Motor neuron (in vitro differentiated cells): Measurements from ENCODE around the gene LY6G5C. TPM values are rescaled to one million over a fixed set of nuclear protein-coding genes. Genes with fewer than 3 reads are reported as not detected.

Experiments
- ATAC-seq, 8 experiments: fragments of 200-7000 bp; cut with Tn5 transposase; replicated peaks in 6 of 8; 2 replicates each; pipeline ENCODE4 v1.8.0; 2021; ENCODE audit warnings: mild to moderate bottlenecking in 8 of 8, moderate library complexity in 8 of 8
- H3K27ac ChIP-seq, 2 donors: fragments of 250-450 bp; sonication (Bioruptor Pico); 2 replicates each; pipeline ENCODE4 v1.9.0; 2021; ENCODE audit warnings: antibody characterized with exemption in 2 of 2, mild to moderate bottlenecking in 2 of 2, moderate library complexity in 1 of 2
- H3K4me1 ChIP-seq, 2 donors: fragments of 250-450 bp; sonication (Bioruptor Pico); replicated peaks in 1 of 2; 2 replicates each; pipeline ENCODE4 v1.6.1; 2021; ENCODE audit warnings: antibody characterized with exemption in 2 of 2, mild to moderate bottlenecking in 2 of 2, moderate library complexity in 1 of 2
- H3K4me3 ChIP-seq, 5 donors: fragments of 250-450 bp; sonication (Bioruptor Pico); 2 replicates each; pipeline ENCODE4 v1.9.0; 2021; ENCODE audit warnings: antibody characterized with exemption in 5 of 5, mild to moderate bottlenecking in 5 of 5, moderate library complexity in 4 of 5
- WGBS, 10 experiments: fragments of 450-650 bp; shearing (Covaris generic); methylation state at CpG; one replicate each; pipeline ENCODE4 v1.0.0; 2022; 5-methylcytosine and 5-hydroxymethylcytosine counted together
- in situ Hi-C, 9 experiments: fragments of 400-800 bp; cut with MboI; loops; one replicate each; pipeline ENCODE4 v1.15.0; 2021; ENCODE audit warnings: low sequenced_read_pairs in 9 of 9, low pct_unique_long_range_greater_than_20kb in 2 of 9; ENCODE audit not compliant: unreplicated experiment in 9 of 9
- total RNA-seq, 8 experiments: library from RNA; unstranded; fragments of 300-600 nt; gene quantifications; 2 replicates each; pipeline versions ENCODE4 v1.2.3 to v1.2.4, GENCODE V29; 2022

Gene LY6G5C
- total RNA-seq, 8 experiments from 2014 or later: 1.3 to 7.1 (median 2.8) TPM

- Histone ChIP-seq H3K4me3 (no peak overlapping the region), H3K27ac (no peak overlapping the region), H3K4me1 (no peaks in the 10 kb centered on the region)
- 61 to 100% (median 86%) methylated on average over 1 to 7 of the region's 9 CpGs; no CpG with 5 or more reads in 1 of the 10 experiments for WGBS, 10 experiments
- in situ Hi-C loops: loop anchor here in 1 of 9 experiments (25.0 kb wide), 1 partner anchor 269 kb away; the partner anchor contains the start of genes DXO, NELFE and SKIC2
- ATAC-seq: no peak
Observed at GRCh38 chr6:31692886-31693285, 12.0 kb upstream of the LY6G5C start.

- Histone ChIP-seq H3K4me3 (no peak overlapping the region), H3K4me1 (no peaks in the 10 kb centered on the region), H3K27ac (no peak overlapping the region)
- ATAC-seq: no peak
- 73 to 100% (median 90%) methylated on average over 1 to 3 of the region's 4 CpGs; no CpG with 5 or more reads in 2 of the 10 experiments for WGBS, 10 experiments
- in situ Hi-C loops: loop anchor here in 1 of 9 experiments (25.0 kb wide), 1 partner anchor 270 kb away; the partner anchor contains the start of genes DXO, NELFE and SKIC2
Observed at GRCh38 chr6:31692353-31692752, 11.5 kb upstream of the LY6G5C start.

GRCh38 chr6:31691564-31692108 is 10.8 kb upstream of the LY6G5C start:
- no peak for ATAC-seq
- Histone ChIP-seq H3K4me3 (no peak overlapping the region), H3K4me1 (no peaks in the 10 kb centered on the region), H3K27ac (no peak overlapping the region)
- in situ Hi-C loops: loop anchor here in 1 of 9 experiments (25.0 kb wide), 1 partner anchor 271 kb away; the partner anchor contains the start of genes DXO, NELFE and SKIC2
- 100% methylated on average over 1 to 3 of the region's 12 CpGs; no CpG with 5 or more reads in 8 of the 10 experiments for WGBS, 10 experiments

DNA sequence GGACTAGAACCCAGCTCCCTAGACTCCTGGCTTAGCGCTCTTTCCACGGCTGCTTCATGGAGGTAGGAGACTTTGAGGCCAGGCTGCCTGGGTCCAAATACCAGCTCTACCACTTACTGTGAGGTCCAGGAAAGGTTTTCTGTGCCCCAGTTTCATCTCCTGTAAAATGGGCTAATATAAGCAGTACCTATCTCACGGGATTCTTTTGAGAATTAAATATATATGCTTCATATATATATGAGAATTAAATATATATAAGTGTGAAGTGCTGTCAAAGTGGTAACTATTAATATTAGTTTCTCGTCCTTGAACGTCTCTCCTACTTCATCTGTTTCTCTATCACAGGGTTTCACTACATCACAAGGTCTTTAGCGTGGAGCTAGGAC is 10.2 kb upstream of the LY6G5C start:
- Histone ChIP-seq H3K4me3 (no peak overlapping the region), H3K27ac (no peak overlapping the region), H3K4me1 (no peaks in the 10 kb centered on the region)
- WGBS, 10 experiments: 67 to 100% (median 100%) methylated on average over 1 to 5 of the region's 6 CpGs; no CpG with 5 or more reads in 3 of the 10 experiments
- in situ Hi-C loops: loop anchor here in 1 of 9 experiments (25.0 kb wide), 1 partner anchor 271 kb away; the partner anchor contains the start of genes DXO, NELFE and SKIC2
- ATAC-seq: no peak

DNA sequence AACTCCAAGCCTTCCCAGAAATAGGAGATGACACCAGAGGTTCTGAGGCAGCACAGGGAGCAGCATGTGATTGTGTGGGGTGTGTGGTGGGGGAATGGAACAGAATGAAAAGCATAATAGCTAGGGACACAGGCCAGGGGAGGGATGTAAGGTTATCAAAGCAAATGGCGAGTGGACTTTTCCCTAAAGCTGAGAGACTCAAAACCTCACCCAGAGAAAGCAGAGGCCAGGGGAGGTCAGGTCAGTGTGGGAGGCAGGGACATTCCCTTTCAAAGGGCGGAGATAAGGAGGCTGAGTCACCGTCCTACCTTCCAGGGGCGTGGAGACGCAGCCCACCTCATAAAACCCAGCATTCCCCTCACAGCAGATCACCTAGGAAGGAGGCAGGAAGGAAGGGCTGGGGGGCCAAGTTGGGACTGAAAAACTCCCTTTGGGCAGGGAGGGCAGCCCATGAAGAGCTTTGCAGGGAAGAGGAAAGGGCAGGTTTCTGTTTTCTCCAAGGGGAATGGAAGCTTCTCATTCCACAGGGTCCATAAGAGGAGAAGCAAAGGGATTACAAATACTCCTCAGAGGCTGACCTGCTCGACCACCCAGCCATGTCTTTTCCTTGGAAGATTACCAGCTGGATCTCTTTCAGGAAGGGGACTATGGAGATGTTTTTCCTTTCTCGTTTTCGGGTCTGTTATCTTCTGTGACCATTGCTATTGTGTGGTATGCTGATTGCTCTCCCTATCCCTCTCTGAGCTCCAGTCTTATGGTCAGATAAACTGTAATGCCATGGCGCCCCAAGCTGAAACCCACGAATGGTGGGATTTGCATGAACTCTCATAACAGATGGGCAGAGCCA is 9.6 kb upstream of the LY6G5C start:
- Histone ChIP-seq H3K4me1 (no peaks in the 10 kb centered on the region), H3K4me3 (no peak overlapping the region), H3K27ac (no peak overlapping the region)
- ATAC-seq: peak in 1 of 8 experiments; percentile 24
- in situ Hi-C loops: loop anchor here in 1 of 9 experiments (25.0 kb wide), 1 partner anchor 272 kb away; the partner anchor contains the start of genes DXO, NELFE and SKIC2
- 20 to 95% (median 81%) methylated on average over 1 to 7 of the region's 10 CpGs; no CpG with 5 or more reads in 3 of the 10 experiments for WGBS, 10 experiments

- WGBS, 10 experiments: 40 to 100% (median 94%) methylated on average over 1 to 3 of the region's 11 CpGs; no CpG with 5 or more reads in 4 of the 10 experiments
- no peak overlapping the region for H3K4me3 ChIP-seq
- in situ Hi-C loops: loop anchor here in 1 of 9 experiments (25.0 kb wide), 1 partner anchor 273 kb away; the partner anchor contains the start of genes DXO, NELFE and SKIC2
- ATAC-seq: peak in 1 of 8 experiments; percentile 59
- no peaks in the 10 kb centered on the region for H3K4me1 ChIP-seq
- H3K27ac ChIP-seq: no peak overlapping the region
Observed at GRCh38 chr6:31689249-31690110, 8.6 kb upstream of the LY6G5C start.

GRCh38 chr6:31687860-31688693 is 7.2 kb upstream of the LY6G5C start:
- H3K4me3 ChIP-seq: no peak overlapping the region
- ATAC-seq: no peak
- H3K4me1 ChIP-seq: peaks cover 11% of the 10 kb centered on the region in 2 donors
- in situ Hi-C loops: loop anchor here in 1 of 9 experiments (25.0 kb wide), 1 partner anchor 274 kb away; the partner anchor contains the start of genes DXO, NELFE and SKIC2
- WGBS, 10 experiments: 65 to 100% (median 90%) methylated on average over 1 to 6 of the region's 14 CpGs; no CpG with 5 or more reads in 3 of the 10 experiments
- no peak overlapping the region for H3K27ac ChIP-seq

- Histone ChIP-seq H3K4me1 (peaks cover 14 to 17% of the 10 kb centered on the region in 2 donors), H3K4me3 (no peak overlapping the region), H3K27ac (no peak overlapping the region)
- ATAC-seq: no peak
- 67 to 100% methylated on average over 1 to 3 of the region's 8 CpGs; no CpG with 5 or more reads in 8 of the 10 experiments for WGBS, 10 experiments
- in situ Hi-C loops: loop anchor here in 1 of 9 experiments (25.0 kb wide), 1 partner anchor 275 kb away; the partner anchor contains the start of genes DXO, NELFE and SKIC2
Observed at GRCh38 chr6:31687321-31687720, 6.5 kb upstream of the LY6G5C start.

DNA sequence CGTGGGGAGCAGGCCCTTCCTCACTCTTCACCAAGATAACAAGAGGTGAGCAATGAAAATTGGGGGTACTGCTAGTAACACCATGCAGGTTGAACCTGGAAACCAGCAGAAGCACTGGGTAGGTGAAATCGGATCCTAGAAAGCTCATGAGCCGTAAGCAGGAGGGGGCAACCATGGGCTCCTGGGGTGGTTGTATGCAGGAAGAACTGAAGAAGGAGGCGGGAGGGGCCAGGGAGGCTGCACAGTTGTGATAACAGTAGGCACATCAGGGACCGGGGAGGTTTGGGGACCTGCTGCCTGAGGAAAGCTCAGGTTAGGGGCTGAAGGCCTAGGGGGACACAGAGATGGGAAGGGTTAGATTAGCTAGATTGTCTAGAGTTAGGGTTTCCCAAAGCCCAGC is 5.6 kb upstream of the LY6G5C start:
- Histone ChIP-seq H3K27ac (no peak overlapping the region), H3K4me3 (no peak overlapping the region), H3K4me1 (peaks cover 15 to 17% of the 10 kb centered on the region in 2 donors)
- ATAC-seq: no peak
- WGBS, 10 experiments: 0 to 100% (median 71%) methylated on average over 1 to 3 of the region's 5 CpGs; no CpG with 5 or more reads in 7 of the 10 experiments
- in situ Hi-C loops: loop anchor here in 1 of 9 experiments (25.0 kb wide), 1 partner anchor 276 kb away; the partner anchor contains the start of genes DXO, NELFE and SKIC2

DNA sequence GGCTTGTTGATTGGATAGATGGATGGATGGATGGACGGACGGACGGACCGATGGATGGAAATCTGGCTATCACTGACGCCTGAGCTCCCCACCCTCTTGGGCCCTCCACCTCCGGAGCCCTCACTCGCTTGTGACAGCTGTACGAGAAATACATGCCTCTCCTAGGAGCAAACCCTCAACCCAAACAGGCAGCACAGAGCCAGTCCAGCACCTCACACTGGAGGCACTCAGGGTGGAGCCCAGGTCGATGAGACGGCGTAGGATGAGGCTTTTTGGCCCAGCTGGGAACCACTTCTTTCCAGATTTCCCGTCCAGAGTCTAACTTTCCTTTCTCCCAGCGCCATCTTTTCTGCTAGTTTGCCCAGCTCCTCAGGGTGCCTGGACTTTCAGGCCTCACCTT is 2.7 kb upstream of the LY6G5C start:
- WGBS, 10 experiments: 37 to 90% (median 57%) methylated on average over 1 to 11 of the region's 13 CpGs; no CpG with 5 or more reads in 3 of the 10 experiments
- H3K27ac ChIP-seq: peak overlapping the region; percentile 66 to 75
- in situ Hi-C loops: loop anchor here in 1 of 9 experiments (25.0 kb wide), 1 partner anchor 279 kb away; the partner anchor contains the start of genes DXO, NELFE and SKIC2

DNA sequence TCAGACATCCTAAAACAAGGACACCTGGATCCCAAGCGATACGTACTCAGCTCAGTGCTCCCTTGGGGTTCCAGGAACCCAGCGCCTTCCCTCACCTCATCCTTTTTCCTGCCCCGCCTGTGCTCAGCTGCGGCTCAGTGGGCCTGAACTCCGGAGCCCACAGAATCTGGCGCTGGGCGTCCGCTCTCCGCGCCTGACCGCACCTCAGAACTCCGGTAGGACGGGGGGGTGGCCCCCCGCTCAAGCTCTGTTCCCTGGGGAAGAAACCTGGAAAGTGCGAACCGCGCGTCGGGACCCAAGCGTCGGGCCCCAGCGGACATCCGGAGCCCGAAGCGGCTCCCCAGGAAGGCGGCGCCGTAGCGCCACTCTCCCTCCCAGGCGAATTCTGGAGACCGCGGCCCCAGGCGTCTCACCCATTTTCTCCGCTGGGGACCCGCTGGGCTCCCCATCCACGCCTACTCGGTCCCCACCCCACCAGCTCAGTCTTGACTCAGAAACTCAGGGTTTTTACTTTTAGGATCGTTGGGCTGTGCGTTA is 336 bp upstream of the LY6G5C start:
- peak; percentile 9 to 67 (median 18) for ATAC-seq
- Histone ChIP-seq H3K27ac (no peak overlapping the region), H3K4me3 (peak overlapping the region in 4 of 5 donors; percentile 1 to 14 (median 8)), H3K4me1 (peaks cover 17 to 22% of the 10 kb centered on the region in 2 donors)
- WGBS, 10 experiments: 0 to 50% (median 17%) methylated on average over 2 to 5 of the region's 40 CpGs; no CpG with 5 or more reads in 5 of the 10 experiments
- in situ Hi-C loops: loop anchor here in 1 of 9 experiments (25.0 kb wide), 1 partner anchor 281 kb away; the partner anchor contains the start of genes DXO, NELFE and SKIC2

More for the DNA sequence above, 2.7 kb upstream of the LY6G5C start:
- peak in 5 of 8 experiments; percentile 3 to 34 (median 27) for ATAC-seq
- H3K4me3 ChIP-seq: peak overlapping the region; percentile 15 to 28 (median 23)
- peaks cover 17 to 22% of the 10 kb centered on the region in 2 donors for H3K4me1 ChIP-seq
